Pancreas (tissue), 10 donors: ENCODE results near the gene CPED1. TPM values are rescaled to one million over a fixed set of nuclear protein-coding genes. Genes with fewer than 3 reads are reported as not detected.

Source experiments
- ATAC-seq, 4 donors: fragments of 200-7000 bp; cut with Tn5 transposase; one replicate each; pipeline versions ENCODE4 v1.8.0 to v1.9.1; 2020; ENCODE audit warnings: mild to moderate bottlenecking in 4 of 4, moderate library complexity in 4 of 4
- DNase-seq, 6 donors: peaks; one replicate each; pipeline ENCODE4 v3.0.0-alpha.2; 2020
- FAIRE-seq: peaks from 2 replicates; lab custom pipeline; 2012; peaks lifted over from hg19 to GRCh38; lab: Jason Lieb, UNC
- H3K27ac ChIP-seq, 4 donors: fragments of 200-600 bp; sonication (generic); 1 replicate in 3 of 4; 2 replicates in 1 of 4; pipeline versions ENCODE4 v1.5.0 to v1.8.0; 2020
- H3K27me3 ChIP-seq, 4 donors: fragments of 200-600 bp; one replicate each; pipeline ENCODE4 v1.8.0; 2021
- H3K36me3 ChIP-seq, 3 donors: fragments of 200-600 bp; sonication (generic) in 1 of 3; one replicate each; pipeline versions ENCODE4 v1.5.0 to v1.8.0; 2020 to 2021
- H3K4me1 ChIP-seq, 3 donors: fragments of 200-600 bp; one replicate each; pipeline ENCODE4 v1.8.0; 2021
- H3K4me3 ChIP-seq, 4 donors: fragments of 200-600 bp; sonication (generic) in 2 of 4; one replicate each; pipeline versions ENCODE4 v1.5.0 to v1.8.0; 2020 to 2021
- H3K9me3 ChIP-seq, 4 donors: fragments of 200-600 bp; one replicate each; pipeline ENCODE4 v1.8.0; 2021
- CTCF ChIP-seq, 4 donors: fragments of 200-600 bp; sonication (generic) in 3 of 4; IDR thresholded peaks; one replicate each; pipeline versions ENCODE4 v1.5.0 to v1.8.0; 2021; ENCODE audit warnings: antibody characterized with exemption in 4 of 4
- WGBS, 2 donors: extraction: QIAGEN DNeasy Blood & Tissue Kit; methylation state at CpG; one replicate each; pipeline ENCODE4 v1.1.7; 2013; 5-methylcytosine and 5-hydroxymethylcytosine counted together
- intact Hi-C, 3 donors: fragments of 100-400 bp; cut with DNase I; formaldehyde crosslinking; loops; one replicate each; pipeline versions ENCODE4 v1.11.1 to v1.14.2; 2022
- polyA plus RNA-seq, 2 donors: library from polyadenylated mRNA; stranded (reverse); fragments of 200-250 nt; gene quantifications; one replicate each; pipeline ENCODE4 v1.2.3, GENCODE V29; 2013
- total RNA-seq, 6 donors: library from RNA; stranded (reverse); fragmentation: NEBNext Ultra II Directional in 4 of 6; extraction: Animal tissue kit (Norgen Biotek cat#: 25700) in 4 of 6; gene quantifications; one replicate each; pipeline versions ENCODE4 v1.2.1 to v1.2.4, GENCODE V29; 2021 to 2023
- donor health status: healthy with polysubstance abuse.
- donor health status: DM: no; HTN: no; CAD: no; lungs with moderate emphysema.
- donor health status: DM: no; HTN: no; CAD: no.
- donor health status: control.
- donor health status: control.
- donor health status: Bipolar disorder and iron deficiency.
- donor health status: DM: yes; HTN: yes; CAD: no.
- donor health status: DM: no; HTN: no; CAD: no.
- donor health status: DM: no; HTN: no; CAD: no.
- donor health status: DM: yes; HTN: yes; CAD: no.

The CPED1 gene
- total and polyA plus RNA-seq, 8 donors = 0.57 to 6.1 (median 1.3) TPM

DNA sequence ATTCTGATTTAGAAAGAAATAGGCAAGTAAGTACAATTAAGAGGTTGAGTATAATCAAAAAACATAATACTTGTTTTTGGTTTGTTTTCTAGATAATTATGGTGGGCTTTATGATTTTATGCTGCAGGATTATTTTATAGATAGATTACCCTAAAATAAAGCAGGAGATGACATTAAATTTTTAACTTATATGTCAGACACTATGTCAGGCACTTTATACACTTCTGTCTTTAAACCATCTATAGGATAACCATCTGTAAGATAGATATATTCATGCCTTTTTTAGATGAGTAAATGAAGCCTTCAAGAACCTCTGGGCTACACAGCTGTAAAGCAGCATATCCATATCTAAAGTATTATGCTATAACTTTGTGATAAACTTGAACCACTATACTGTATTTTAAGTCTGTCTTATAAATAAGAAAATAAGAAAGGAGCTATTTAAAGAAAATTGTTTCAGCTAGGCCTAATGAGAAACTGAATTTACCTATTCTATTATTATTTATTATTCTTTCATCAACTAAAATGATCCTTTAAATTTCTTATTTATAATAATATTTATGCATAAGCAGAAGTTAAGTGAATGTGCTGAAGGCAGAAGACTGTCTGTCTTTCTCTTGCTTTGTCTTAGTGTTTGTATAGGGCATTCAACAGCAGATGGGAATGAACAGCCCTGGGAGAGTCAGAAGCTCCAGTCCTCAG lies 94.0 kb downstream of the CPED1 start:
- Histone ChIP-seq H3K36me3 (no peaks in the 10 kb centered on the region), H3K4me1 (no peaks in the 10 kb centered on the region), H3K4me3 (no peak overlapping the region), H3K9me3 (no peaks in the 10 kb centered on the region), H3K27ac (no peak overlapping the region), H3K27me3 (peaks cover 0 to 3% (median 0%) of the 10 kb centered on the region in 4 donors)
- intact Hi-C loops = loop anchor here in 2 of 3 donors (2.0 to 10.0 kb wide), 2 partner anchors 96 to 98 kb away; partner anchors contain the start of gene CPED1 (in 1 of the 2)
- ATAC-seq (no peak), FAIRE-seq (no peak), DNase-seq (no peak)
- no peak for TF ChIP-seq CTCF (IDR thresholded peaks at IDR 0.05)

- Histone ChIP-seq H3K4me1 (no peaks in the 10 kb centered on the region), H3K9me3 (no peaks in the 10 kb centered on the region), H3K27ac (no peak overlapping the region), H3K4me3 (no peak overlapping the region), H3K36me3 (no peaks in the 10 kb centered on the region), H3K27me3 (no peaks in the 10 kb centered on the region)
- FAIRE-seq = no peak
- no peak for ATAC-seq
- intact Hi-C loops = loop anchor here in 2 of 3 donors (2.0 to 10.0 kb wide), 2 partner anchors 96 to 98 kb away; partner anchors contain the start of gene CPED1 (in 1 of the 2)
- no peak for TF ChIP-seq CTCF (IDR thresholded peaks at IDR 0.05)
- no peak for DNase-seq
- 58 to 68% methylated on average over 4 of the region's 4 CpGs for WGBS, 2 donors
Measured at GRCh38 chr7:121083138-121083789, 94.8 kb downstream of the CPED1 start.

- no peak for TF ChIP-seq CTCF (IDR thresholded peaks at IDR 0.05)
- no peak for DNase-seq
- Histone ChIP-seq H3K4me3 (no peak overlapping the region), H3K36me3 (no peaks in the 10 kb centered on the region), H3K4me1 (no peaks in the 10 kb centered on the region), H3K9me3 (no peaks in the 10 kb centered on the region), H3K27me3 (no peaks in the 10 kb centered on the region), H3K27ac (no peak overlapping the region)
- no peak for FAIRE-seq
- no peak for ATAC-seq
- intact Hi-C loops = loop anchor here in 2 of 3 donors (2.0 to 10.0 kb wide), 2 partner anchors 97 to 99 kb away; partner anchors contain the start of gene CPED1 (in 1 of the 2)
- WGBS, 2 donors = 62 to 79% methylated on average over 1 of the region's 1 CpG
Measured at GRCh38 chr7:121083790-121084251, 95.3 kb downstream of the CPED1 start.

DNA sequence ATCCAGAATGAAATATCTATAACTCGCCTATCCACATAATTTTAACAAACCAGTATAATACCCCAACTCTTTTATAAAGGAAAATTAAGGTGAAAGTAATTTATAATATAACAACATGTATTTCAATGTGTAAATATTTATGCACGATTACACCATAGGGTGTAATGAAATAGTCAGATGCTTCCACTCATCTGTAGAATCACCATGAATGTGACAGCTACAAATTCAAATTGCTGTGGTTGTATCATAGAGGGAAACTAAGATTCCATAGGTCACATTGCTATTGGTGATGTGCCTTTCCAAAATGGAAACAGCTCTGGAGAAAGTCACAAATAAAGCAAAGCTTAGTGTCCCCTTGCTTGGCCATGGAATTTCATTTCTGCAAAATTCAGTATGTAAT lies 95.7 kb downstream of the CPED1 start:
- H3K4me1 ChIP-seq = no peaks in the 10 kb centered on the region
- FAIRE-seq (no peak), DNase-seq (no peak), ATAC-seq (no peak)
- no peak overlapping the region for H3K27ac ChIP-seq
- no peaks in the 10 kb centered on the region for H3K27me3 ChIP-seq
- no peak overlapping the region for H3K4me3 ChIP-seq
- intact Hi-C loops = loop anchor here in 1 of 3 donors (10.0 kb wide), 1 partner anchor 99 kb away; the partner anchor contains the start of gene CPED1
- 30 to 43% methylated on average over 2 of the region's 2 CpGs for WGBS, 2 donors
- H3K36me3 ChIP-seq = no peaks in the 10 kb centered on the region
- H3K9me3 ChIP-seq = no peaks in the 10 kb centered on the region
- no peak for TF ChIP-seq CTCF (IDR thresholded peaks at IDR 0.05)
